ENCODE results near the gene LHFPL2. TPM values are rescaled to one million over a fixed set of nuclear protein-coding genes. Genes with fewer than 3 reads are reported as not detected.

The LHFPL2 gene
- total and polyA plus RNA-seq, 2 experiments from 2014 or later, result 10.6 to 50.8 TPM

DNA sequence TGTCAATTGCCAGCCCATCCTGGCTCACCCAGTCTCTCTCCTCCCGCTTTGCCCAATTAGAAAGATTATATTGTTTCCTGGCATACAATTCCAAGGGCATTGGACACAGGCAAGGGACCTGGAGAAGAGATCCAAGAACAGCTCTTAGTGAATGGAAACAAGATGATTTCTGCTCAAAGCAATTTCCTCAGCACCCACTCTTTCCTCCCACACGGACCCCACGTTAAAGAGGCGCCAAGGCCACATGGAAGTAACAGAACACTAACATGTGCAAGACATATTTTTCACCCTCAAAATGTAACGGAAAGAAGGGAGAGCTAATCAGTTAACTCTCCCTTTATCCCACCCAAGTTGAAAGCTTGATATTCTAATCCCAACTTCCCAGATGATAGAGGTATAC lies 111.2 kb downstream of the LHFPL2 start:
- Histone ChIP-seq H3K9me2 (ENCODE audit: insufficient read depth) (no peaks in the 10 kb centered on the region), H4K20me1 (replicated peaks; ENCODE audit: insufficient read depth) (peaks cover 3% of the 10 kb centered on the region; the same call in 1 of the 2 replicates), H3K4me3 (no peak overlapping the region), H3K27ac (ENCODE audit: low read depth) (no peak overlapping the region), H3F3A (replicated peaks; ENCODE audit: low read depth) (0 out of 2 replicates have a peak, but pooled peaks cover 4% of the 10 kb centered on the region), H3K79me2 (replicated peaks; ENCODE audit: insufficient read depth) (peaks cover 23% of the 10 kb centered on the region), H2AFZ (no peak overlapping the region), H3K4me1 (ENCODE audit: insufficient read depth) (peaks cover 16% of the 10 kb centered on the region; the same call in 1 of the 2 replicates), H3K27me3 (ENCODE audit: insufficient read depth) (no peaks in the 10 kb centered on the region), H3K36me3 (ENCODE audit: insufficient read depth) (no peaks in the 10 kb centered on the region), H3K4me2 (no peak overlapping the region)
- Mint-ChIP-seq H3K4me1 (peaks cover 47% of the 10 kb centered on the region), H3K27ac (no peak overlapping the region), H3K36me3 (ENCODE audit: low read depth) (0 out of 3 replicates have a peak, but pooled peaks cover under 1% of the 10 kb centered on the region), H3K27me3 (ENCODE audit: insufficient read depth, low read depth, poor library complexity) (peaks cover 4% of the 10 kb centered on the region), H3K9me3 (no peaks in the 10 kb centered on the region), H3K4me3 (no peak overlapping the region)
- no peak for ATAC-seq
- no peak for DNase-seq (ENCODE audit: low spot score)
- TF ChIP-seq POLR2AphosphoS5 (IDR thresholded peaks at IDR 0.05; ENCODE audit: low read depth) (no peak), CREB1 (CRISPR knock-in tag; IDR thresholded peaks at IDR 0.05; ENCODE audit: low read depth) (no peak), ETS1 (IDR thresholded peaks at IDR 0.05) (no peak), ZNF462 (CRISPR knock-in tag; IDR thresholded peaks at IDR 0.05) (no peak), JUNB (IDR thresholded peaks at IDR 0.05; ENCODE audit: unreplicated experiment) (no peak), STAT1 (IDR thresholded peaks at IDR 0.05; ENCODE audit: unreplicated experiment) (no peak), EZH2 (IDR thresholded peaks at IDR 0.05; ENCODE audit: low read depth, unreplicated experiment) (no peak), REST (IDR thresholded peaks at IDR 0.05; ENCODE audit: unreplicated experiment) (no peak), EZH2phosphoT487 (IDR thresholded peaks at IDR 0.05; ENCODE audit: unreplicated experiment) (no peak), ZNF114 (CRISPR knock-in tag; IDR thresholded peaks at IDR 0.05) (no peak), NANOG (IDR thresholded peaks at IDR 0.05; ENCODE audit: borderline replicate concordance) (no peak), ZNF331 (CRISPR knock-in tag; IDR thresholded peaks at IDR 0.05; ENCODE audit: low read depth) (no peak)
- TF ChIP-seq, protein P1, sequence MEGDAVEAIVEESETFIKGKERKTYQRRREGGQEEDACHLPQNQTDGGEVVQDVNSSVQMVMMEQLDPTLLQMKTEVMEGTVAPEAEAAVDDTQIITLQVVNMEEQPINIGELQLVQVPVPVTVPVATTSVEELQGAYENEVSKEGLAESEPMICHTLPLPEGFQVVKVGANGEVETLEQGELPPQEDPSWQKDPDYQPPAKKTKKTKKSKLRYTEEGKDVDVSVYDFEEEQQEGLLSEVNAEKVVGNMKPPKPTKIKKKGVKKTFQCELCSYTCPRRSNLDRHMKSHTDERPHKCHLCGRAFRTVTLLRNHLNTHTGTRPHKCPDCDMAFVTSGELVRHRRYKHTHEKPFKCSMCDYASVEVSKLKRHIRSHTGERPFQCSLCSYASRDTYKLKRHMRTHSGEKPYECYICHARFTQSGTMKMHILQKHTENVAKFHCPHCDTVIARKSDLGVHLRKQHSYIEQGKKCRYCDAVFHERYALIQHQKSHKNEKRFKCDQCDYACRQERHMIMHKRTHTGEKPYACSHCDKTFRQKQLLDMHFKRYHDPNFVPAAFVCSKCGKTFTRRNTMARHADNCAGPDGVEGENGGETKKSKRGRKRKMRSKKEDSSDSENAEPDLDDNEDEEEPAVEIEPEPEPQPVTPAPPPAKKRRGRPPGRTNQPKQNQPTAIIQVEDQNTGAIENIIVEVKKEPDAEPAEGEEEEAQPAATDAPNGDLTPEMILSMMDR (conservative IDR thresholded peaks at IDR 0.05; ENCODE audit: low read depth in 2 of 2), result no peak
